ENCODE data around the gene TMEM161B.

TMEM161B gene

DNA sequence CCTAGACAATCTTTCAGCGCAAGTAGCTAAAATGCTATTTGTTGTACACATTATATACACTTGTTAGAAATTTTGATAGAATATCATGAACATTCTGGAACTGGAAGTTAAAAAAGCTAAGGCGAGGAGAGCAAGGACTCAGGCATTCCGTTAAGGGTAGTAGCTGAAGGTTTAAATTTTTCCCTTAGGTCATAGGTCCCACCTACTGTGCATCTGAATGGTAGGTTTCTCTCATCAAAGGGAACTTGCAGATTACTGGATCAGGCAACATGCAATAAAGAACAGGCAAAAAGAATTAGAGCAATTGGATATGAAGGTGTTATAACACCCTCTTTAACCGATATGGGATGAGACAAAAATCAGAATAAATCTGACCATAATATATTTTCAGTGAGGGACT is 32.8 kb downstream of the TMEM161B start:
- TF ChIP-seq, protein P1, sequence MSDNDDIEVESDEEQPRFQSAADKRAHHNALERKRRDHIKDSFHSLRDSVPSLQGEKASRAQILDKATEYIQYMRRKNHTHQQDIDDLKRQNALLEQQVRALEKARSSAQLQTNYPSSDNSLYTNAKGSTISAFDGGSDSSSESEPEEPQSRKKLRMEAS (IDR thresholded peaks at IDR 0.05; ENCODE audit: low read depth, low read length), result no peak
- TF ChIP-seq POLR2A (IDR thresholded peaks at IDR 0.05; ENCODE audit: extremely low read depth, insufficient read length) (no peak), MYC (IDR thresholded peaks at IDR 0.05; ENCODE audit: low read depth, low read length) (no peak)
- TF ChIP-seq, protein P2, sequence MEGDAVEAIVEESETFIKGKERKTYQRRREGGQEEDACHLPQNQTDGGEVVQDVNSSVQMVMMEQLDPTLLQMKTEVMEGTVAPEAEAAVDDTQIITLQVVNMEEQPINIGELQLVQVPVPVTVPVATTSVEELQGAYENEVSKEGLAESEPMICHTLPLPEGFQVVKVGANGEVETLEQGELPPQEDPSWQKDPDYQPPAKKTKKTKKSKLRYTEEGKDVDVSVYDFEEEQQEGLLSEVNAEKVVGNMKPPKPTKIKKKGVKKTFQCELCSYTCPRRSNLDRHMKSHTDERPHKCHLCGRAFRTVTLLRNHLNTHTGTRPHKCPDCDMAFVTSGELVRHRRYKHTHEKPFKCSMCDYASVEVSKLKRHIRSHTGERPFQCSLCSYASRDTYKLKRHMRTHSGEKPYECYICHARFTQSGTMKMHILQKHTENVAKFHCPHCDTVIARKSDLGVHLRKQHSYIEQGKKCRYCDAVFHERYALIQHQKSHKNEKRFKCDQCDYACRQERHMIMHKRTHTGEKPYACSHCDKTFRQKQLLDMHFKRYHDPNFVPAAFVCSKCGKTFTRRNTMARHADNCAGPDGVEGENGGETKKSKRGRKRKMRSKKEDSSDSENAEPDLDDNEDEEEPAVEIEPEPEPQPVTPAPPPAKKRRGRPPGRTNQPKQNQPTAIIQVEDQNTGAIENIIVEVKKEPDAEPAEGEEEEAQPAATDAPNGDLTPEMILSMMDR (IDR thresholded peaks at IDR 0.05; ENCODE audit: low read depth, low read length), result no peak
- H3K4me3 ChIP-seq (ENCODE audit: low read depth, low read length), result no peak overlapping the region
- no peak for DNase-seq (ENCODE audit: low read depth)

GRCh38 chr5:88235346-88235745 is 33.3 kb downstream of the TMEM161B start:
- TF ChIP-seq POLR2A (IDR thresholded peaks at IDR 0.05; ENCODE audit: extremely low read depth, insufficient read length) (no peak), MYC (IDR thresholded peaks at IDR 0.05; ENCODE audit: low read depth, low read length) (no peak)
- TF ChIP-seq, protein P1 (IDR thresholded peaks at IDR 0.05; ENCODE audit: low read depth, low read length), result no peak
- TF ChIP-seq, protein P2 (IDR thresholded peaks at IDR 0.05; ENCODE audit: low read depth, low read length), result no peak
- no peak for DNase-seq (ENCODE audit: low read depth)
- H3K4me3 ChIP-seq (ENCODE audit: low read depth, low read length), result no peak overlapping the region

- TF ChIP-seq, protein P1 (IDR thresholded peaks at IDR 0.05; ENCODE audit: low read depth, low read length), result no peak
- TF ChIP-seq POLR2A (IDR thresholded peaks at IDR 0.05; ENCODE audit: extremely low read depth, insufficient read length) (no peak), MYC (IDR thresholded peaks at IDR 0.05; ENCODE audit: low read depth, low read length) (no peak)
- TF ChIP-seq, protein P2 (IDR thresholded peaks at IDR 0.05; ENCODE audit: low read depth, low read length), result no peak
- DNase-seq (ENCODE audit: low read depth), result no peak
- no peak overlapping the region for H3K4me3 ChIP-seq (ENCODE audit: low read depth, low read length)
Measured at GRCh38 chr5:88230546-88231066, 38.0 kb downstream of the TMEM161B start.

- H3K4me3 ChIP-seq (ENCODE audit: low read depth, low read length), result no peak overlapping the region
- DNase-seq (ENCODE audit: low read depth), result no peak
- TF ChIP-seq MYC (IDR thresholded peaks at IDR 0.05; ENCODE audit: low read depth, low read length) (no peak), POLR2A (IDR thresholded peaks at IDR 0.05; ENCODE audit: extremely low read depth, insufficient read length) (no peak)
- TF ChIP-seq, protein P1 (IDR thresholded peaks at IDR 0.05; ENCODE audit: low read depth, low read length), result no peak
- TF ChIP-seq, protein P2 (IDR thresholded peaks at IDR 0.05; ENCODE audit: low read depth, low read length), result no peak
Measured at GRCh38 chr5:88226881-88227450, 41.7 kb downstream of the TMEM161B start.

- TF ChIP-seq POLR2A (IDR thresholded peaks at IDR 0.05; ENCODE audit: extremely low read depth, insufficient read length) (no peak), MYC (IDR thresholded peaks at IDR 0.05; ENCODE audit: low read depth, low read length) (no peak)
- TF ChIP-seq, protein P2 (IDR thresholded peaks at IDR 0.05; ENCODE audit: low read depth, low read length), result no peak
- TF ChIP-seq, protein P1 (IDR thresholded peaks at IDR 0.05; ENCODE audit: low read depth, low read length), result no peak
- no peak for DNase-seq (ENCODE audit: low read depth)
- no peak overlapping the region for H3K4me3 ChIP-seq (ENCODE audit: low read depth, low read length)
Measured at GRCh38 chr5:88214655-88215054, 54.0 kb downstream of the TMEM161B start.
